ENCODE data around the gene JTB.
"Not testable (repeated sequence)": the region's sequence is repeated elsewhere in the genome, so short reads cannot be mapped to it uniquely, and the experiment has no call there.

Gene JTB

GRCh38 chr1:153977250-153978240 lies at the start of gene JTB:
JTB (minus strand) TSS chr1:153977674; CDS start chr1:153977252, 422 bp downstream.
- peak within 1 kb of the TSS; percentile 95 for H3K4me3 ChIP-seq (ENCODE audit: control insufficient read depth, low read depth, low read length)
- peak; percentile 78 for DNase-seq (ENCODE audit: low read depth)
- no peak for TF ChIP-seq CTCF (conservative IDR thresholded peaks at IDR 0.05; ENCODE audit: control insufficient read depth, insufficient read depth, low read depth, low read length)

- H3K4me3 ChIP-seq (ENCODE audit: control insufficient read depth, low read depth, low read length), result no peak overlapping the region
- DNase-seq (ENCODE audit: low read depth), result no peak
- no peak for TF ChIP-seq CTCF (conservative IDR thresholded peaks at IDR 0.05; ENCODE audit: control insufficient read depth, insufficient read depth, low read depth, low read length)
These were observed 42.5 kb upstream of the JTB start for GRCh38 chr1:154019940-154020339.

GRCh38 chr1:154019269-154019668 lies 41.8 kb upstream of the JTB start:
- H3K4me3 ChIP-seq (ENCODE audit: control insufficient read depth, low read depth, low read length), result no peak overlapping the region
- no peak for DNase-seq (ENCODE audit: low read depth)
- TF ChIP-seq CTCF (conservative IDR thresholded peaks at IDR 0.05; ENCODE audit: control insufficient read depth, insufficient read depth, low read depth, low read length), result no peak

GRCh38 chr1:154014154-154014907 lies 36.9 kb upstream of the JTB start:
- peak; percentile 84 for DNase-seq (ENCODE audit: low read depth)
- TF ChIP-seq CTCF (conservative IDR thresholded peaks at IDR 0.05; ENCODE audit: control insufficient read depth, insufficient read depth, low read depth, low read length), result peak; percentile 20
- no peak overlapping the region for H3K4me3 ChIP-seq (ENCODE audit: control insufficient read depth, low read depth, low read length)

GRCh38 chr1:154012543-154012942 lies 35.1 kb upstream of the JTB start:
- H3K4me3 ChIP-seq (ENCODE audit: control insufficient read depth, low read depth, low read length); DNase-seq (ENCODE audit: low read depth): not testable (repeated sequence)

GRCh38 chr1:154012129-154012528 lies 34.7 kb upstream of the JTB start:
- no peak for DNase-seq (ENCODE audit: low read depth)
- no peak overlapping the region for H3K4me3 ChIP-seq (ENCODE audit: control insufficient read depth, low read depth, low read length)
- no peak for TF ChIP-seq CTCF (conservative IDR thresholded peaks at IDR 0.05; ENCODE audit: control insufficient read depth, insufficient read depth, low read depth, low read length)

- H3K4me3 ChIP-seq (ENCODE audit: control insufficient read depth, low read depth, low read length), result no peak overlapping the region
- DNase-seq (ENCODE audit: low read depth), result peak; percentile 75
- TF ChIP-seq CTCF (conservative IDR thresholded peaks at IDR 0.05; ENCODE audit: control insufficient read depth, insufficient read depth, low read depth, low read length), result no peak
These were observed 28.7 kb upstream of the JTB start for GRCh38 chr1:154006136-154006535.

All from fibroblast of mammary gland (primary cell).